Endothelial cell (in vitro differentiated cells): Measurements from ENCODE around the gene RAD51B. TPM values are rescaled to one million over a fixed set of nuclear protein-coding genes. Genes with fewer than 3 reads are reported as not detected.

ENCODE experiments used
- DNase-seq: peaks from one replicate; pipeline ENCODE4 v3.0.0; 2021; ENCODE audit warnings: low spot score
- H3K27ac Mint-ChIP-seq: one replicate; pipeline ENCODE4 v1.8.0; 2021; ENCODE audit warnings: mixed read lengths, inconsistent platforms; ENCODE audit not compliant: unreplicated experiment
- H3K27me3 Mint-ChIP-seq: one replicate; pipeline ENCODE4 v1.8.0; 2021; ENCODE audit warnings: mild to moderate bottlenecking, moderate library complexity, mixed read lengths, inconsistent platforms; ENCODE audit not compliant: unreplicated experiment
- H3K36me3 Mint-ChIP-seq: one replicate; pipeline ENCODE4 v1.8.0; 2021; ENCODE audit warnings: mild to moderate bottlenecking, low read depth, mixed read lengths, inconsistent platforms; ENCODE audit not compliant: unreplicated experiment
- H3K4me1 Mint-ChIP-seq: one replicate; pipeline ENCODE4 v1.8.0; 2021; ENCODE audit warnings: mild to moderate bottlenecking, mixed read lengths, inconsistent platforms; ENCODE audit not compliant: unreplicated experiment
- H3K4me3 Mint-ChIP-seq: one replicate; pipeline ENCODE4 v1.8.0; 2021; ENCODE audit warnings: mild to moderate bottlenecking, mixed read lengths, inconsistent platforms; ENCODE audit not compliant: unreplicated experiment
- H3K9me3 Mint-ChIP-seq: one replicate; pipeline ENCODE4 v1.8.0; 2021; ENCODE audit warnings: mixed read lengths, inconsistent platforms; ENCODE audit not compliant: unreplicated experiment
- CTCF ChIP-seq: fragments of 200-600 bp; sonication (generic); IDR thresholded peaks from one replicate; pipeline ENCODE4 v1.5.0; 2021; ENCODE audit warnings: antibody characterized with exemption; ENCODE audit not compliant: unreplicated experiment
- total RNA-seq: library from RNA; stranded (reverse); fragmentation: NEBNext Ultra II Directional; extraction: Animal tissue kit (Norgen Biotek cat#: 25700); gene quantifications from one replicate; pipeline ENCODE4 v1.2.1, GENCODE V29; 2021; ENCODE audit not compliant: unreplicated experiment

RAD51B gene
- total RNA-seq, 1 donor from 2014 or later, result 23.5 TPM

- H3K9me3 Mint-ChIP-seq, result no peaks in the 10 kb centered on the region
- TF ChIP-seq CTCF, result no peak
- H3K4me1 Mint-ChIP-seq, result peaks cover 20% of the 10 kb centered on the region
- no peak overlapping the region for H3K4me3 Mint-ChIP-seq
- H3K36me3 Mint-ChIP-seq, result no peaks in the 10 kb centered on the region
- no peaks in the 10 kb centered on the region for H3K27me3 Mint-ChIP-seq
- DNase-seq, result no peak
- no peak overlapping the region for H3K27ac Mint-ChIP-seq
Observed at GRCh38 chr14:68403191-68404145, 583.9 kb downstream of the RAD51B start.

GRCh38 chr14:68404146-68404527, 584.6 kb downstream of the RAD51B start:
- DNase-seq, result no peak
- no peaks in the 10 kb centered on the region for H3K9me3 Mint-ChIP-seq
- no peak overlapping the region for H3K4me3 Mint-ChIP-seq
- H3K27ac Mint-ChIP-seq, result no peak overlapping the region
- no peak for TF ChIP-seq CTCF
- H3K4me1 Mint-ChIP-seq, result peaks cover 20% of the 10 kb centered on the region
- H3K27me3 Mint-ChIP-seq, result peaks cover 2% of the 10 kb centered on the region
- H3K36me3 Mint-ChIP-seq, result no peaks in the 10 kb centered on the region

- H3K4me1 Mint-ChIP-seq, result peaks cover 25% of the 10 kb centered on the region
- H3K27ac Mint-ChIP-seq, result no peak overlapping the region
- no peaks in the 10 kb centered on the region for H3K36me3 Mint-ChIP-seq
- peaks cover 2% of the 10 kb centered on the region for H3K27me3 Mint-ChIP-seq
- TF ChIP-seq CTCF, result no peak
- no peak for DNase-seq
- no peak overlapping the region for H3K4me3 Mint-ChIP-seq
- H3K9me3 Mint-ChIP-seq, result no peaks in the 10 kb centered on the region
Observed at GRCh38 chr14:68404652-68405183, 585.1 kb downstream of the RAD51B start.

GRCh38 chr14:68405961-68406360, 586.4 kb downstream of the RAD51B start:
- DNase-seq, result no peak
- Mint-ChIP-seq H3K9me3 (no peaks in the 10 kb centered on the region), H3K36me3 (no peaks in the 10 kb centered on the region), H3K27me3 (peaks cover 2% of the 10 kb centered on the region), H3K4me1 (peaks cover 25% of the 10 kb centered on the region), H3K27ac (no peak overlapping the region), H3K4me3 (no peak overlapping the region)
- TF ChIP-seq CTCF, result no peak

- Mint-ChIP-seq H3K27me3 (peaks cover 2% of the 10 kb centered on the region), H3K36me3 (no peaks in the 10 kb centered on the region), H3K9me3 (no peaks in the 10 kb centered on the region), H3K4me3 (no peak overlapping the region), H3K4me1 (peaks cover 23% of the 10 kb centered on the region), H3K27ac (no peak overlapping the region)
- TF ChIP-seq CTCF, result no peak
- no peak for DNase-seq
Observed at GRCh38 chr14:68407285-68407684, 587.7 kb downstream of the RAD51B start.
